ENCODE data around the gene WNT11. TPM values are rescaled to one million over a fixed set of nuclear protein-coding genes. Genes with fewer than 3 reads are reported as not detected.

The WNT11 gene
- total RNA-seq, 2 experiments from 2014 or later = not detected

GRCh38 chr11:76243957-76244285 is 37.6 kb upstream of the WNT11 start:
- Mint-ChIP-seq H3K4me1 (no peaks in the 10 kb centered on the region), H3K27me3 (peaks cover 6% of the 10 kb centered on the region), H3K36me3 (ENCODE audit: low read depth) (no peaks in the 10 kb centered on the region), H3K27ac (no peak overlapping the region), H3K4me3 (no peak overlapping the region), H3K9me3 (no peaks in the 10 kb centered on the region)
- CTCF ChIA-PET = interaction anchor here (0.9 to 3.1 kb wide), 4 partner anchors 10 to 70 kb away, joined by 3 to 11 read pairs (median 4); no protein-coding TSS in a partner anchor
- POLR2A ChIA-PET = no interaction called here
- no peak for DNase-seq

- H3K36me3 Mint-ChIP-seq (ENCODE audit: low read depth) = no peaks in the 10 kb centered on the region
- POLR2A ChIA-PET = no interaction called here
- CTCF ChIA-PET = interaction anchor here (0.9 to 3.1 kb wide), 5 partner anchors 9 to 71 kb away, joined by 3 to 11 read pairs (median 5); no protein-coding TSS in a partner anchor
- H3K4me1 Mint-ChIP-seq = no peaks in the 10 kb centered on the region
- H3K27ac Mint-ChIP-seq = no peak overlapping the region
- no peaks in the 10 kb centered on the region for H3K9me3 Mint-ChIP-seq
- peaks cover 7% of the 10 kb centered on the region for H3K27me3 Mint-ChIP-seq
- H3K4me3 Mint-ChIP-seq = no peak overlapping the region
- DNase-seq = no peak
Measured at GRCh38 chr11:76243193-76243956, 37.1 kb upstream of the WNT11 start.

GRCh38 chr11:76242004-76242779 is 35.9 kb upstream of the WNT11 start:
- ChIA-PET POLR2A (no interaction called here), CTCF (interaction anchor here (0.9 to 2.1 kb wide), 5 partner anchors 8 to 90 kb away, joined by 3 to 5 read pairs (median 4); no protein-coding TSS in a partner anchor)
- Mint-ChIP-seq H3K4me1 (no peaks in the 10 kb centered on the region), H3K27ac (no peak overlapping the region), H3K36me3 (ENCODE audit: low read depth) (no peaks in the 10 kb centered on the region), H3K27me3 (peaks cover 12% of the 10 kb centered on the region), H3K4me3 (no peak overlapping the region), H3K9me3 (no peaks in the 10 kb centered on the region)
- DNase-seq = no peak

GRCh38 chr11:76241243-76242000 is 35.1 kb upstream of the WNT11 start:
- no peaks in the 10 kb centered on the region for H3K36me3 Mint-ChIP-seq (ENCODE audit: low read depth)
- no peak overlapping the region for H3K4me3 Mint-ChIP-seq
- CTCF ChIA-PET = interaction anchor here (0.9 to 1.1 kb wide), 2 partner anchors 33 to 89 kb away, joined by 3 to 4 read pairs; no protein-coding TSS in a partner anchor
- no peak overlapping the region for H3K27ac Mint-ChIP-seq
- peaks cover 2% of the 10 kb centered on the region for H3K4me1 Mint-ChIP-seq
- DNase-seq = no peak
- H3K27me3 Mint-ChIP-seq = peaks cover 14% of the 10 kb centered on the region
- POLR2A ChIA-PET = no interaction called here
- H3K9me3 Mint-ChIP-seq = no peaks in the 10 kb centered on the region

GRCh38 chr11:76240666-76241065 is 34.4 kb upstream of the WNT11 start:
- Mint-ChIP-seq H3K27me3 (peaks cover 17% of the 10 kb centered on the region), H3K36me3 (ENCODE audit: low read depth) (no peaks in the 10 kb centered on the region), H3K9me3 (no peaks in the 10 kb centered on the region), H3K4me1 (peaks cover 9% of the 10 kb centered on the region), H3K27ac (no peak overlapping the region), H3K4me3 (no peak overlapping the region)
- POLR2A ChIA-PET = no interaction called here
- DNase-seq = no peak
- CTCF ChIA-PET = interaction anchor here (2.0 kb wide), 1 partner anchor 32 kb away, joined by 6 read pairs; no protein-coding TSS in a partner anchor

GRCh38 chr11:76240161-76240540 is 33.8 kb upstream of the WNT11 start:
- Mint-ChIP-seq H3K27ac (no peak overlapping the region), H3K4me1 (peaks cover 11% of the 10 kb centered on the region), H3K9me3 (no peaks in the 10 kb centered on the region), H3K27me3 (peaks cover 14% of the 10 kb centered on the region), H3K36me3 (ENCODE audit: low read depth) (no peaks in the 10 kb centered on the region), H3K4me3 (no peak overlapping the region)
- ChIA-PET CTCF (interaction anchor here (2.0 kb wide), 1 partner anchor 32 kb away, joined by 6 read pairs; no protein-coding TSS in a partner anchor), POLR2A (no interaction called here)
- no peak for DNase-seq

GRCh38 chr11:76239483-76240160 is 33.3 kb upstream of the WNT11 start:
- H3K4me3 Mint-ChIP-seq = no peak overlapping the region
- POLR2A ChIA-PET = no interaction called here

GRCh38 chr11:76238551-76238950 is 32.2 kb upstream of the WNT11 start:
- no peak overlapping the region for H3K27ac Mint-ChIP-seq
- H3K9me3 Mint-ChIP-seq = no peaks in the 10 kb centered on the region
- DNase-seq = no peak
- ChIA-PET CTCF (no interaction called here), POLR2A (no interaction called here)
- no peaks in the 10 kb centered on the region for H3K36me3 Mint-ChIP-seq (ENCODE audit: low read depth)
- H3K4me3 Mint-ChIP-seq = no peak overlapping the region
- peaks cover 14% of the 10 kb centered on the region for H3K27me3 Mint-ChIP-seq
- peaks cover 27% of the 10 kb centered on the region for H3K4me1 Mint-ChIP-seq

More at GRCh38 chr11:76239483-76240160, 33.3 kb upstream of the WNT11 start:
- DNase-seq = no peak
- Mint-ChIP-seq H3K27me3 (peaks cover 14% of the 10 kb centered on the region), H3K36me3 (ENCODE audit: low read depth) (no peaks in the 10 kb centered on the region), H3K9me3 (no peaks in the 10 kb centered on the region), H3K4me1 (peaks cover 16% of the 10 kb centered on the region), H3K27ac (no peak overlapping the region)
- CTCF ChIA-PET = interaction anchor here (2.0 kb wide), 1 partner anchor 31 kb away, joined by 6 read pairs; no protein-coding TSS in a partner anchor

- Mint-ChIP-seq H3K9me3 (no peaks in the 10 kb centered on the region), H3K27ac (no peak overlapping the region), H3K4me1 (peaks cover 33% of the 10 kb centered on the region), H3K27me3 (peaks cover 14% of the 10 kb centered on the region), H3K36me3 (ENCODE audit: low read depth) (no peaks in the 10 kb centered on the region), H3K4me3 (no peak overlapping the region)
- ChIA-PET CTCF (interaction anchor here (0.6 to 2.1 kb wide), 2 partner anchors 30 to 1799 kb away, joined by 3 to 9 read pairs; no protein-coding TSS in a partner anchor), POLR2A (no interaction called here)
- DNase-seq = no peak
Measured at GRCh38 chr11:76237914-76238313, 31.6 kb upstream of the WNT11 start.

GRCh38 chr11:76237000-76237649 is 30.8 kb upstream of the WNT11 start:
- no peak overlapping the region for H3K27ac Mint-ChIP-seq
- CTCF ChIA-PET = interaction anchor here (2.1 kb wide), 1 partner anchor 29 kb away, joined by 9 read pairs; no protein-coding TSS in a partner anchor

GRCh38 chr11:76236092-76236999 is 30.0 kb upstream of the WNT11 start:
- peak; percentile 14 for DNase-seq
- POLR2A ChIA-PET = no interaction called here
- Mint-ChIP-seq H3K27me3 (peaks cover 14% of the 10 kb centered on the region), H3K27ac (peak overlapping the region; percentile 94), H3K4me1 (peaks cover 49% of the 10 kb centered on the region), H3K36me3 (ENCODE audit: low read depth) (no peaks in the 10 kb centered on the region), H3K9me3 (no peaks in the 10 kb centered on the region), H3K4me3 (peak overlapping the region; percentile 75)
- CTCF ChIA-PET = interaction anchor here (2.1 to 3.5 kb wide), 2 partner anchors 28 kb away, joined by 9 to 34 read pairs; no protein-coding TSS in a partner anchor

More at GRCh38 chr11:76237000-76237649, 30.8 kb upstream of the WNT11 start:
- H3K4me3 Mint-ChIP-seq = peak overlapping the region; percentile 75
- H3K9me3 Mint-ChIP-seq = no peaks in the 10 kb centered on the region
- H3K36me3 Mint-ChIP-seq (ENCODE audit: low read depth) = no peaks in the 10 kb centered on the region
- peaks cover 14% of the 10 kb centered on the region for H3K27me3 Mint-ChIP-seq
- POLR2A ChIA-PET = no interaction called here
- H3K4me1 Mint-ChIP-seq = peaks cover 41% of the 10 kb centered on the region
- DNase-seq = no peak

Measured in activated CD4-positive, alpha-beta T cell treated with anti-CD3 and anti-CD28 coated beads, Interleukin-2, amount 10 ng/mL, durations not matched to agents 7 days and 5 days (primary cell).